Glomerular visceral epithelial cell (primary cell): ENCODE measurements around the gene MGAT5.
"Not testable (repeated sequence)": the region's sequence is repeated elsewhere in the genome, so short reads cannot be mapped to it uniquely, and the experiment has no call there.

Source experiments
- DNase-seq: peaks from one replicate; pipeline ENCODE4 v3.0.0-alpha.2; 2016; ENCODE audit errors: extremely low spot score

Gene MGAT5

GRCh38 chr2:134278553-134278952 is 24.7 kb downstream of the MGAT5 start:
- no peak for DNase-seq

- no peak for DNase-seq
Observed at GRCh38 chr2:134279417-134279816, 25.5 kb downstream of the MGAT5 start.

- no peak for DNase-seq
Observed at GRCh38 chr2:134280231-134280630, 26.4 kb downstream of the MGAT5 start.

GRCh38 chr2:134280726-134281125 is 26.9 kb downstream of the MGAT5 start:
- DNase-seq: no peak

- no peak for DNase-seq
Observed at GRCh38 chr2:134281815-134282419, 28.0 kb downstream of the MGAT5 start.

- no peak for DNase-seq
Observed at GRCh38 chr2:134282629-134283400, 28.9 kb downstream of the MGAT5 start.

GRCh38 chr2:134283661-134284060 is 29.8 kb downstream of the MGAT5 start:
- DNase-seq: no peak

- no peak for DNase-seq
Observed at GRCh38 chr2:134284119-134284670, 30.3 kb downstream of the MGAT5 start.

GRCh38 chr2:134287323-134287722 is 33.5 kb downstream of the MGAT5 start:
- no peak for DNase-seq

- DNase-seq: no peak
Observed at GRCh38 chr2:134288814-134289213, 34.9 kb downstream of the MGAT5 start.

GRCh38 chr2:134289225-134289624 is 35.4 kb downstream of the MGAT5 start:
- no peak for DNase-seq

GRCh38 chr2:134290358-134290757 is 36.5 kb downstream of the MGAT5 start:
- no peak for DNase-seq

GRCh38 chr2:134292514-134292913 is 38.6 kb downstream of the MGAT5 start:
- no peak for DNase-seq

- DNase-seq: no peak
Observed at GRCh38 chr2:134293719-134294537, 40.1 kb downstream of the MGAT5 start.

- not testable (repeated sequence) for DNase-seq
Observed at GRCh38 chr2:134294598-134294997, 40.7 kb downstream of the MGAT5 start.

GRCh38 chr2:134295441-134295840 is 41.6 kb downstream of the MGAT5 start:
- no peak for DNase-seq

GRCh38 chr2:134296301-134296700 is 42.4 kb downstream of the MGAT5 start:
- no peak for DNase-seq

GRCh38 chr2:134299334-134299733 is 45.5 kb downstream of the MGAT5 start:
- DNase-seq: no peak

GRCh38 chr2:134300585-134300984 is 46.7 kb downstream of the MGAT5 start:
- no peak for DNase-seq

- no peak for DNase-seq
Observed at GRCh38 chr2:134301099-134301927, 47.4 kb downstream of the MGAT5 start.

GRCh38 chr2:134301928-134302260 is 48.0 kb downstream of the MGAT5 start:
- DNase-seq: no peak
